ENCODE measurements around the gene ANKRD13B. TPM values are rescaled to one million over a fixed set of nuclear protein-coding genes. Genes with fewer than 3 reads are reported as not detected.

The ANKRD13B gene
- total RNA-seq, 1 experiment from 2014 or later: 45.5 TPM

DNA sequence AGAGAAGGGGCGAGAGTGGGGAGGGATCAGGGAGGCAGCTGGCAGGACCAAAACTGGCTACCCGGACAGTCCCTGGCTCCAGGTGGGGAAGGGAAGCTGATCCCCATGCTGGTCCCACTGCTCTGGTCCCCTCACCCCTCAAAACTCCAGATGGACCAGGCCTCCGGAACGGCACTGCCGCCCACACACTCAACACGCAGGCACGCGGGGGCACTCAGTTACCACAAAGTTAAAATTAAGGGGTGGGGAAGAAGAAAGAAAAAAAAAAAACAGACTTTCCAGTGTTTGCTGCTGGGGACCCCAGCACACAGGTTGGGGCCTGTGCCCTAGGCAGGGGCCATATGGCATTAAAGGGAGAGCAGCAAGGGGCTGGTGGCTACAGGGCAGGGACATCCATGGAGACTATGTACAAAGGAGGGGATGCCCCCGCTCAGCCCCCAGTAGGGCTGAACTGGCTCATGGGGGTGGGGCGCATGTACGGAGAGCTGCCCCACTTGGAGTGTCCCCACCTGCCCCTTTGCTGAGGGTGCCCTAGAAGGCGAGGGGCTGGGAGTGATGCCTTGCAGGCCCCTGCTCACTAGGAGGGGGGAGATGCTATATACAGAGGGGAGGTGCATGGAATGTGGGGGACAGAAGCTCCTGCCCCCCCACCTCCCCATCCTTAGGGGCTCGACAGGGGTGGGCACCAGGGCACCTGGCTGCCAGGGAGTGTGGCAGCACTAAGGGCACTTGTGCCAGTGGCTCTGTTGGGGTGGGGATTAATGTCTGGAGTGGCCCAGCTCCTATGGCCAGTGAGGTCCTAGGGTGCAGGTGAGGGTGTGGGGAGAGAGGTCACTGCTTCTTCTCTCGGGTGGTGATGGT lies 18.8 kb upstream of the ANKRD13B start:
- ATAC-seq: no peak
- no peak overlapping the region for H3K4me3 Mint-ChIP-seq
- CTCF ChIA-PET: interaction anchor here (0.5 to 11.4 kb wide), 12 partner anchors 11 to 429 kb away, joined by 3 to 112 read pairs (median 7); partner anchors contain the start of gene ANKRD13B
- H3K27me3 Mint-ChIP-seq (ENCODE audit: low read depth): peaks cover 8% of the 10 kb centered on the region; the same call in 1 of the 2 replicates
- DNase-seq (ENCODE audit: low spot score): no peak
- peaks cover 15% of the 10 kb centered on the region; the same call in 1 of the 2 replicates for H3K36me3 Mint-ChIP-seq
- POLR2A ChIA-PET: interaction anchor here (1.2 kb wide), 1 partner anchor 17 kb away, joined by 3 read pairs; no protein-coding TSS in a partner anchor
- TF ChIP-seq TEAD1 (CRISPR knock-in tag; IDR thresholded peaks at IDR 0.05) (no peak), CREB1 (CRISPR knock-in tag; IDR thresholded peaks at IDR 0.05) (no peak), ZNF396 (CRISPR knock-in tag; IDR thresholded peaks at IDR 0.05; ENCODE audit: borderline replicate concordance) (no peak), NR1H2 (CRISPR knock-in tag; IDR thresholded peaks at IDR 0.05) (no peak), TEAD4 (CRISPR knock-in tag; IDR thresholded peaks at IDR 0.05) (no peak), ZNF671 (CRISPR knock-in tag; IDR thresholded peaks at IDR 0.05) (no peak), IRF2 (CRISPR knock-in tag; IDR thresholded peaks at IDR 0.05; ENCODE audit: borderline replicate concordance, low read depth) (no peak), ESRRA (CRISPR knock-in tag; IDR thresholded peaks at IDR 0.05; ENCODE audit: borderline replicate concordance) (no peak), ZNF263 (CRISPR knock-in tag; IDR thresholded peaks at IDR 0.05; ENCODE audit: low read depth) (no peak)
- TF ChIP-seq, protein P1, sequence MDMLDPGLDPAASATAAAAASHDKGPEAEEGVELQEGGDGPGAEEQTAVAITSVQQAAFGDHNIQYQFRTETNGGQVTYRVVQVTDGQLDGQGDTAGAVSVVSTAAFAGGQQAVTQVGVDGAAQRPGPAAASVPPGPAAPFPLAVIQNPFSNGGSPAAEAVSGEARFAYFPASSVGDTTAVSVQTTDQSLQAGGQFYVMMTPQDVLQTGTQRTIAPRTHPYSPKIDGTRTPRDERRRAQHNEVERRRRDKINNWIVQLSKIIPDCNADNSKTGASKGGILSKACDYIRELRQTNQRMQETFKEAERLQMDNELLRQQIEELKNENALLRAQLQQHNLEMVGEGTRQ (CRISPR knock-in tag; IDR thresholded peaks at IDR 0.05): no peak
- TF ChIP-seq, protein P2, sequence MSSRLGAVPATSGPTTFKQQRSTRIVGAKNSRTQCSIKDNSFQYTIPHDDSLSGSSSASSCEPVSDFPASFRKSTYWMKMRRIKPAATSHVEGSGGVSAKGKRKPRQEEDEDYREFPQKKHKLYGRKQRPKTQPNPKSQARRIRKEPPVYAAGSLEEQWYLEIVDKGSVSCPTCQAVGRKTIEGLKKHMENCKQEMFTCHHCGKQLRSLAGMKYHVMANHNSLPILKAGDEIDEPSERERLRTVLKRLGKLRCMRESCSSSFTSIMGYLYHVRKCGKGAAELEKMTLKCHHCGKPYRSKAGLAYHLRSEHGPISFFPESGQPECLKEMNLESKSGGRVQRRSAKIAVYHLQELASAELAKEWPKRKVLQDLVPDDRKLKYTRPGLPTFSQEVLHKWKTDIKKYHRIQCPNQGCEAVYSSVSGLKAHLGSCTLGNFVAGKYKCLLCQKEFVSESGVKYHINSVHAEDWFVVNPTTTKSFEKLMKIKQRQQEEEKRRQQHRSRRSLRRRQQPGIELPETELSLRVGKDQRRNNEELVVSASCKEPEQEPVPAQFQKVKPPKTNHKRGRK (CRISPR knock-in tag; IDR thresholded peaks at IDR 0.05; ENCODE audit: borderline replicate concordance): no peak
- TF ChIP-seq, protein P3, sequence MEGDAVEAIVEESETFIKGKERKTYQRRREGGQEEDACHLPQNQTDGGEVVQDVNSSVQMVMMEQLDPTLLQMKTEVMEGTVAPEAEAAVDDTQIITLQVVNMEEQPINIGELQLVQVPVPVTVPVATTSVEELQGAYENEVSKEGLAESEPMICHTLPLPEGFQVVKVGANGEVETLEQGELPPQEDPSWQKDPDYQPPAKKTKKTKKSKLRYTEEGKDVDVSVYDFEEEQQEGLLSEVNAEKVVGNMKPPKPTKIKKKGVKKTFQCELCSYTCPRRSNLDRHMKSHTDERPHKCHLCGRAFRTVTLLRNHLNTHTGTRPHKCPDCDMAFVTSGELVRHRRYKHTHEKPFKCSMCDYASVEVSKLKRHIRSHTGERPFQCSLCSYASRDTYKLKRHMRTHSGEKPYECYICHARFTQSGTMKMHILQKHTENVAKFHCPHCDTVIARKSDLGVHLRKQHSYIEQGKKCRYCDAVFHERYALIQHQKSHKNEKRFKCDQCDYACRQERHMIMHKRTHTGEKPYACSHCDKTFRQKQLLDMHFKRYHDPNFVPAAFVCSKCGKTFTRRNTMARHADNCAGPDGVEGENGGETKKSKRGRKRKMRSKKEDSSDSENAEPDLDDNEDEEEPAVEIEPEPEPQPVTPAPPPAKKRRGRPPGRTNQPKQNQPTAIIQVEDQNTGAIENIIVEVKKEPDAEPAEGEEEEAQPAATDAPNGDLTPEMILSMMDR (IDR thresholded peaks at IDR 0.05): no peak
- peaks cover 8% of the 10 kb centered on the region for H3K4me1 Mint-ChIP-seq
- no peak overlapping the region for H3K27ac Mint-ChIP-seq
- no peaks in the 10 kb centered on the region for H3K9me3 Mint-ChIP-seq

DNA sequence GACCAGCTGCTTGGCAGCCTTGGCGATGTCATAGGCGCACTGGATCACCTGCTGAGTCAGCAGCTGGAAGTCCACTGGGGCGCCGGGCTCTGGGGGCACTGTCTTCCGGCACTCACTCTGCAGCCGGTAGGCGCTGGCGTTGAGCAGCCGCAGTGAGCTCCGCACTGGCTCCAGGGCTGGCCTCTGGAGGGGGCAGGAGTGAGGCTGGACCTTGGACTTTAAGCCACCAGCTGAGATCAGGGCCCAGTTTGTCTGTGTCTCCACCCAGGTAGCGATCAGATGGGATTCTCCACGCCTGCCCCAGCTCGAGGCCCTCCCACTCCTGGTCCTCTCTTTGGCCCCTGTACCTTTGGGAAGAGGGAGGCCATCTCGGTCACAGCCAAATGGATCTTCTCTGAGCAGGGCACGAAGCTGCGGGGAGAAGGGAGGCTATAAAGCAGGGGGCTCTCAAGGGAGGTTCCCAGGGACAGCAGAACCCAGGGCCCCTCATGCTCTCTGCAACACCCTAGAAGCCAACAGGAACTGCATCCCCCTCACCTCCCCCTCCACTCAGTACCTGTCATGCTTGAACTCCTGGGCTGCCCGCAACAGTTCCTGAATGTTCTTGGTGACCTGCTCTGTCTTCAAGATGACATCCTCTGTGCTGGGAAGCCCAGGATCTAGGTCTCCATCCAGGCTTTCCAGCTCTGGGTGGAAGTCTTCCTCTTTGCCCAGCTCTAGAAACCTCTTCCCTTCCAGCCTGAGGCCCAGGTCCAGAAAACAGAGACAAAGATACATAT lies 18.0 kb upstream of the ANKRD13B start:
- TF ChIP-seq GABPB1 (CRISPR knock-in tag; IDR thresholded peaks at IDR 0.05): peak; percentile 63; the same call in 1 of the 2 replicates
- TF ChIP-seq, protein P4, sequence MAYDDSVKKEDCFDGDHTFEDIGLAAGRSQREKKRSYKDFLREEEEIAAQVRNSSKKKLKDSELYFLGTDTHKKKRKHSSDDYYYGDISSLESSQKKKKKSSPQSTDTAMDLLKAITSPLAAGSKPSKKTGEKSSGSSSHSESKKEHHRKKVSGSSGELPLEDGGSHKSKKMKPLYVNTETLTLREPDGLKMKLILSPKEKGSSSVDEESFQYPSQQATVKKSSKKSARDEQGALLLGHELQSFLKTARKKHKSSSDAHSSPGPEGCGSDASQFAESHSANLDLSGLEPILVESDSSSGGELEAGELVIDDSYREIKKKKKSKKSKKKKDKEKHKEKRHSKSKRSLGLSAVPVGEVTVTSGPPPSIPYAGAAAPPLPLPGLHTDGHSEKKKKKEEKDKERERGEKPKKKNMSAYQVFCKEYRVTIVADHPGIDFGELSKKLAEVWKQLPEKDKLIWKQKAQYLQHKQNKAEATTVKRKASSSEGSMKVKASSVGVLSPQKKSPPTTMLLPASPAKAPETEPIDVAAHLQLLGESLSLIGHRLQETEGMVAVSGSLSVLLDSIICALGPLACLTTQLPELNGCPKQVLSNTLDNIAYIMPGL (CRISPR knock-in tag; IDR thresholded peaks at IDR 0.05): no peak
- Mint-ChIP-seq H3K27me3 (ENCODE audit: low read depth) (peaks cover 8% of the 10 kb centered on the region; the same call in 1 of the 2 replicates), H3K27ac (no peak overlapping the region), H3K4me1 (peaks cover 5% of the 10 kb centered on the region), H3K9me3 (no peaks in the 10 kb centered on the region), H3K36me3 (peaks cover 21% of the 10 kb centered on the region), H3K4me3 (no peak overlapping the region)
- no peak for DNase-seq (ENCODE audit: low spot score)
- ChIA-PET POLR2A (interaction anchor here (1.2 kb wide), 1 partner anchor 16 kb away, joined by 3 read pairs; no protein-coding TSS in a partner anchor), CTCF (interaction anchor here (0.5 to 11.4 kb wide), 8 partner anchors 9 to 205 kb away, joined by 3 to 112 read pairs (median 6); partner anchors contain the start of gene ANKRD13B)
- ATAC-seq: no peak

Measured in WTC11 (cell line).